K562 (cell line): ENCODE results near the gene ROR2. TPM values are rescaled to one million over a fixed set of nuclear protein-coding genes. Genes with fewer than 3 reads are reported as not detected.

Experiments used
- EGR1 ChIP-seq: fragments of 450-650 bp; conservative IDR thresholded peaks from 2 replicates; pipeline ENCODE4 v1.6.1; 2017; ENCODE audit warnings: mild to moderate bottlenecking
- HDAC6 ChIP-seq: IDR thresholded peaks from 2 replicates; pipeline ENCODE4 v1.6.1; 2012; ENCODE audit warnings: low read depth, mild to moderate bottlenecking, control low read depth, inconsistent platforms, low read length, moderate library complexity
- MXI1 ChIP-seq: IDR thresholded peaks from 2 replicates; pipeline ENCODE4 v1.6.1; 2011; ENCODE audit warnings: low read depth, mild to moderate bottlenecking, improper control_type of control experiment, low read length
- TAL1 ChIP-seq: fragments of 450-650 bp; IDR thresholded peaks from 2 replicates; pipeline ENCODE4 v1.6.1; 2016; ENCODE audit warnings: mild to moderate bottlenecking
- ZNF239 ChIP-seq: fragments of 250-450 bp; sonication (Bioruptor Pico); IDR thresholded peaks from 2 replicates; pipeline ENCODE4 v1.4.0; 2020; ENCODE audit warnings: mild to moderate bottlenecking
- polyA plus RNA-seq, 8 experiments: library from polyadenylated mRNA; depleted of rRNA in 4 of 8; stranded (reverse) in 5 of 8; unstranded in 3 of 8; fragments of >200 nt; fragmentation: Nextera tagmentation in 2 of 8; fragmentation: Illumina TruSeq in 1 of 8; extraction: Ambion mirVana in 2 of 8; extraction: Trizol in 1 of 8; gene quantifications; 2 replicates each; pipeline versions ENCODE4 v1.2.1 to v1.2.3, GENCODE V29; 2011 to 2014; ENCODE audit warnings: inconsistent platforms in 1 of 8, missing spikeins in 1 of 8
- total RNA-seq, 7 experiments: library from RNA; depleted of rRNA in 6 of 7; stranded (reverse); fragments of >200 nt in 6 of 7; fragmentation: Illumina TruSeq in 2 of 7; extraction: Trizol in 2 of 7; gene quantifications; 2 replicates each; pipeline versions ENCODE4 v1.2.1 to v1.2.3, GENCODE V29; 2011 to 2021; ENCODE audit warnings: low replicate concordance in 1 of 7
- TF ChIP-seq, protein P1 (sequence below): fragments of 450-650 bp; conservative IDR thresholded peaks from 2 replicates; pipeline ENCODE4 v1.6.1; 2016; ENCODE audit warnings: missing genetic modification characterization, low read depth, mild to moderate bottlenecking, missing compliant biosample characterization, moderate library complexity
- TF ChIP-seq, protein P2 (sequence below): fragments of 250-450 bp; sonication (Bioruptor Pico); IDR thresholded peaks from 2 replicates; pipeline ENCODE4 v1.4.0; 2020; ENCODE audit warnings: mild to moderate bottlenecking, moderate library complexity, borderline replicate concordance
- TF ChIP-seq, protein P3 (sequence below), 2 experiments: fragments of 450-650 bp; formaldehyde crosslinking in 1 of 2; IDR thresholded peaks; 2 replicates each; pipeline versions ENCODE4 v1.4.0 to v1.6.1; 2014 to 2020; ENCODE audit warnings: mild to moderate bottlenecking in 2 of 2, borderline replicate concordance in 1 of 2, low read depth in 1 of 2
- TF ChIP-seq, protein P4 (sequence below): sonication (generic); formaldehyde crosslinking; IDR thresholded peaks from 2 replicates; pipeline ENCODE4 v1.8.0; 2022; ENCODE audit warnings: mild to moderate bottlenecking, missing genetic modification reagents

Gene ROR2
- total and polyA plus RNA-seq, 9 of the 15 experiments (the other 6 are each of a cell fraction or from before 2014, with no cell fraction given), result 5.6 to 33.8 (median 15.3) TPM

DNA sequence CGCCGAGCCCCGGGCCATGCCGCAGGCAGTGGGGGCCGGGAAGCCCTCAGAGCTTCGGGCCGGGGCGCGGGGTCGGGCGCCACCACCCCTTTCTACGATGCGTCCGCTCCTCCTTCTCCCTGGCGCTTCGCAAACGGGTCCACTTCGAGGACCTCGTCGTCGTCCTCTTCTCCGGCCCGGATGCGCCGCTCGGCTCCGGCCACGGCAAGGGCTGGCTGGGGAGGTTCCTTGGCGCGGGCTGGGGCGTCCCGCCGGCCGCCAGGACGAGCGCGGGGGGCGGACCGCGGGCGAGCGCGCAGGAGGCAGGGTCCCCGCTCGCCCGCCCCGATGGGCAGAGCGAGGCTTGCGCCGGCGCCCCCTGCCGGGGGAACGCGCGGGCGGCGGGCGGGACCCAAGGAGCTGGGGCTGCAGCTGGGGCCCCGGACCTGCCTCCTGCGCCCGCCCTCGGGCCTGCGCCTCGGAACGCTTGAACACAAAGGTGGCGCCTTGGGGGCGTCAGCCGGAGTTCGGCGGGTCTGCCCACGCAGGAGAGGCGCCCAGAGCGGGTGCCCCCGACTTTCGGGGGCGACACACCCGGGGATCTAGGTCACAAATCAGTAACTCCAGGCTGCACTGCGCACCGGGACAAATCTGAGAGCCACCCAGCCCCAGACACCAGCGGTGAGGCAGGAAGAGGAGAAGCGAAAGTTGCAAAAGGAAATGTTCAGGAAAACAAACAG is at the start of gene ROR2 (continued):
- TF ChIP-seq, protein P1, sequence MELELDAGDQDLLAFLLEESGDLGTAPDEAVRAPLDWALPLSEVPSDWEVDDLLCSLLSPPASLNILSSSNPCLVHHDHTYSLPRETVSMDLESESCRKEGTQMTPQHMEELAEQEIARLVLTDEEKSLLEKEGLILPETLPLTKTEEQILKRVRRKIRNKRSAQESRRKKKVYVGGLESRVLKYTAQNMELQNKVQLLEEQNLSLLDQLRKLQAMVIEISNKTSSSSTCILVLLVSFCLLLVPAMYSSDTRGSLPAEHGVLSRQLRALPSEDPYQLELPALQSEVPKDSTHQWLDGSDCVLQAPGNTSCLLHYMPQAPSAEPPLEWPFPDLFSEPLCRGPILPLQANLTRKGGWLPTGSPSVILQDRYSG (tag), result no peak
- TF ChIP-seq MXI1 (no peak), ZNF239 (CRISPR knock-in tag) (no peak), EGR1 (peak; percentile 54), HDAC6 (no peak), TAL1 (no peak)
- TF ChIP-seq, protein P2, sequence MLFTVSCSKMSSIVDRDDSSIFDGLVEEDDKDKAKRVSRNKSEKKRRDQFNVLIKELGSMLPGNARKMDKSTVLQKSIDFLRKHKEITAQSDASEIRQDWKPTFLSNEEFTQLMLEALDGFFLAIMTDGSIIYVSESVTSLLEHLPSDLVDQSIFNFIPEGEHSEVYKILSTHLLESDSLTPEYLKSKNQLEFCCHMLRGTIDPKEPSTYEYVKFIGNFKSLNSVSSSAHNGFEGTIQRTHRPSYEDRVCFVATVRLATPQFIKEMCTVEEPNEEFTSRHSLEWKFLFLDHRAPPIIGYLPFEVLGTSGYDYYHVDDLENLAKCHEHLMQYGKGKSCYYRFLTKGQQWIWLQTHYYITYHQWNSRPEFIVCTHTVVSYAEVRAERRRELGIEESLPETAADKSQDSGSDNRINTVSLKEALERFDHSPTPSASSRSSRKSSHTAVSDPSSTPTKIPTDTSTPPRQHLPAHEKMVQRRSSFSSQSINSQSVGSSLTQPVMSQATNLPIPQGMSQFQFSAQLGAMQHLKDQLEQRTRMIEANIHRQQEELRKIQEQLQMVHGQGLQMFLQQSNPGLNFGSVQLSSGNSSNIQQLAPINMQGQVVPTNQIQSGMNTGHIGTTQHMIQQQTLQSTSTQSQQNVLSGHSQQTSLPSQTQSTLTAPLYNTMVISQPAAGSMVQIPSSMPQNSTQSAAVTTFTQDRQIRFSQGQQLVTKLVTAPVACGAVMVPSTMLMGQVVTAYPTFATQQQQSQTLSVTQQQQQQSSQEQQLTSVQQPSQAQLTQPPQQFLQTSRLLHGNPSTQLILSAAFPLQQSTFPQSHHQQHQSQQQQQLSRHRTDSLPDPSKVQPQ (CRISPR knock-in tag), result no peak
- TF ChIP-seq, protein P3, sequence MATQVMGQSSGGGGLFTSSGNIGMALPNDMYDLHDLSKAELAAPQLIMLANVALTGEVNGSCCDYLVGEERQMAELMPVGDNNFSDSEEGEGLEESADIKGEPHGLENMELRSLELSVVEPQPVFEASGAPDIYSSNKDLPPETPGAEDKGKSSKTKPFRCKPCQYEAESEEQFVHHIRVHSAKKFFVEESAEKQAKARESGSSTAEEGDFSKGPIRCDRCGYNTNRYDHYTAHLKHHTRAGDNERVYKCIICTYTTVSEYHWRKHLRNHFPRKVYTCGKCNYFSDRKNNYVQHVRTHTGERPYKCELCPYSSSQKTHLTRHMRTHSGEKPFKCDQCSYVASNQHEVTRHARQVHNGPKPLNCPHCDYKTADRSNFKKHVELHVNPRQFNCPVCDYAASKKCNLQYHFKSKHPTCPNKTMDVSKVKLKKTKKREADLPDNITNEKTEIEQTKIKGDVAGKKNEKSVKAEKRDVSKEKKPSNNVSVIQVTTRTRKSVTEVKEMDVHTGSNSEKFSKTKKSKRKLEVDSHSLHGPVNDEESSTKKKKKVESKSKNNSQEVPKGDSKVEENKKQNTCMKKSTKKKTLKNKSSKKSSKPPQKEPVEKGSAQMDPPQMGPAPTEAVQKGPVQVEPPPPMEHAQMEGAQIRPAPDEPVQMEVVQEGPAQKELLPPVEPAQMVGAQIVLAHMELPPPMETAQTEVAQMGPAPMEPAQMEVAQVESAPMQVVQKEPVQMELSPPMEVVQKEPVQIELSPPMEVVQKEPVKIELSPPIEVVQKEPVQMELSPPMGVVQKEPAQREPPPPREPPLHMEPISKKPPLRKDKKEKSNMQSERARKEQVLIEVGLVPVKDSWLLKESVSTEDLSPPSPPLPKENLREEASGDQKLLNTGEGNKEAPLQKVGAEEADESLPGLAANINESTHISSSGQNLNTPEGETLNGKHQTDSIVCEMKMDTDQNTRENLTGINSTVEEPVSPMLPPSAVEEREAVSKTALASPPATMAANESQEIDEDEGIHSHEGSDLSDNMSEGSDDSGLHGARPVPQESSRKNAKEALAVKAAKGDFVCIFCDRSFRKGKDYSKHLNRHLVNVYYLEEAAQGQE (IDR thresholded peaks at IDR 0.05; ENCODE audit: borderline replicate concordance), result peak; percentile 70; the same call in 1 of the 2 replicates
- TF ChIP-seq, protein P3 (CRISPR knock-in tag; IDR thresholded peaks at IDR 0.05; ENCODE audit: low read depth), result 0 out of 2 replicates have a peak, but pooled peaks have one; percentile 16
- TF ChIP-seq, protein P4, sequence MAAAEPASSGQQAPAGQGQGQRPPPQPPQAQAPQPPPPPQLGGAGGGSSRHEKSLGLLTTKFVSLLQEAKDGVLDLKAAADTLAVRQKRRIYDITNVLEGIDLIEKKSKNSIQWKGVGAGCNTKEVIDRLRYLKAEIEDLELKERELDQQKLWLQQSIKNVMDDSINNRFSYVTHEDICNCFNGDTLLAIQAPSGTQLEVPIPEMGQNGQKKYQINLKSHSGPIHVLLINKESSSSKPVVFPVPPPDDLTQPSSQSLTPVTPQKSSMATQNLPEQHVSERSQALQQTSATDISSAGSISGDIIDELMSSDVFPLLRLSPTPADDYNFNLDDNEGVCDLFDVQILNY (CRISPR knock-in tag), result no peak
